Medulla oblongata (tissue), 1 donor: ENCODE measurements around the gene OR51T1.
"Not testable (repeated sequence)": the region's sequence is repeated elsewhere in the genome, so short reads cannot be mapped to it uniquely, and the experiment has no call there.

Source experiments
- DNase-seq: peaks from one replicate; pipeline ENCODE4 v3.0.0-alpha.2; 2015; ENCODE audit errors: extremely low spot score

OR51T1 gene, protein sequence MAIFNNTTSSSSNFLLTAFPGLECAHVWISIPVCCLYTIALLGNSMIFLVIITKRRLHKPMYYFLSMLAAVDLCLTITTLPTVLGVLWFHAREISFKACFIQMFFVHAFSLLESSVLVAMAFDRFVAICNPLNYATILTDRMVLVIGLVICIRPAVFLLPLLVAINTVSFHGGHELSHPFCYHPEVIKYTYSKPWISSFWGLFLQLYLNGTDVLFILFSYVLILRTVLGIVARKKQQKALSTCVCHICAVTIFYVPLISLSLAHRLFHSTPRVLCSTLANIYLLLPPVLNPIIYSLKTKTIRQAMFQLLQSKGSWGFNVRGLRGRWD

DNA sequence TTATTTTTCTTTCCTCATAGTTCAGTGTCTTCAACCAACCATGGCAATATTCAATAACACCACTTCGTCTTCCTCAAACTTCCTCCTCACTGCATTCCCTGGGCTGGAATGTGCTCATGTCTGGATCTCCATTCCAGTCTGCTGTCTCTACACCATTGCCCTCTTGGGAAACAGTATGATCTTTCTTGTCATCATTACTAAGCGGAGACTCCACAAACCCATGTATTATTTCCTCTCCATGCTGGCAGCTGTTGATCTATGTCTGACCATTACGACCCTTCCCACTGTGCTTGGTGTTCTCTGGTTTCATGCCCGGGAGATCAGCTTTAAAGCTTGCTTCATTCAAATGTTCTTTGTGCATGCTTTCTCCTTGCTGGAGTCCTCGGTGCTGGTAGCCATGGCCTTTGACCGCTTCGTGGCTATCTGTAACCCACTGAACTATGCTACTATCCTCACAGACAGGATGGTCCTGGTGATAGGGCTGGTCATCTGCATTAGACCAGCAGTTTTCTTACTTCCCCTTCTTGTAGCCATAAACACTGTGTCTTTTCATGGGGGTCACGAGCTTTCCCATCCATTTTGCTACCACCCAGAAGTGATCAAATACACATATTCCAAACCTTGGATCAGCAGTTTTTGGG is at the start of gene OR51T1:
Gene OR51T1, plus strand, starts transcription at position 41 of the 641 bp plus-strand sequence. Its CDS starts 0 bp downstream, at position 41.
- no peak for DNase-seq

DNA sequence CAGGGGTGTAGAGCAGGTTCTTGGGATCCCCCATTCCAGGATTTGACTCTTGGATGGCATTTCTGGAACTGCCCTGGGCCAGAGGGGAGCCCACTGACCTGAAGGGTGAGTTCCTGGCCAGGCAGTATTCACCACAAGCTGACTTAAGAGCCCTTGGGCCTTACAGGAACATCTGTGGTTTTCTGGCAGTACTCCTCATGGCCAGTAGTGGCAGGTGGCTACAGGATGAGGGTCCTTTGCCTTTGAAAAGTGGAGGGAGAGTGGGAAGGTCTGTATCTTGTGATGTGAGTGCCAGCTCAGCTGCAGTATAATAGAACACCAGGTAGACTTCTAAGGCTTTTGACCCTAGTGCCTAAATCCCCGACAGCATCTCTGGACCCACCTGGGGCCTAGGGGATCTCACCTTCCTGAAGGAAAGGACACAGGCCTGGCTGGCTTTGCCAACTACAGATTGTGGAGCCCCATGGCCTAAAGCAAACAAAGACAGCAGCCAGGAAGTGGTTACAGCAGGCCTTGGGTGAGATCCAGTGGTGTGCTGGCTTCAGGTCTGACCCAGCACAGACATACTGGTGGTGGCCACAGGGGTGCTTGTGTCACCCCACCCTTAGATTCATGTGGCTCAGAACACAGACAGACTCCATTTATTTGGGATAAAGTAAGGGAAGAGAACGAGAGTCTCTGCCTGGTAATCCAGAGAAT is 41.7 kb upstream of the OR51T1 start:
- DNase-seq: no peak

DNA sequence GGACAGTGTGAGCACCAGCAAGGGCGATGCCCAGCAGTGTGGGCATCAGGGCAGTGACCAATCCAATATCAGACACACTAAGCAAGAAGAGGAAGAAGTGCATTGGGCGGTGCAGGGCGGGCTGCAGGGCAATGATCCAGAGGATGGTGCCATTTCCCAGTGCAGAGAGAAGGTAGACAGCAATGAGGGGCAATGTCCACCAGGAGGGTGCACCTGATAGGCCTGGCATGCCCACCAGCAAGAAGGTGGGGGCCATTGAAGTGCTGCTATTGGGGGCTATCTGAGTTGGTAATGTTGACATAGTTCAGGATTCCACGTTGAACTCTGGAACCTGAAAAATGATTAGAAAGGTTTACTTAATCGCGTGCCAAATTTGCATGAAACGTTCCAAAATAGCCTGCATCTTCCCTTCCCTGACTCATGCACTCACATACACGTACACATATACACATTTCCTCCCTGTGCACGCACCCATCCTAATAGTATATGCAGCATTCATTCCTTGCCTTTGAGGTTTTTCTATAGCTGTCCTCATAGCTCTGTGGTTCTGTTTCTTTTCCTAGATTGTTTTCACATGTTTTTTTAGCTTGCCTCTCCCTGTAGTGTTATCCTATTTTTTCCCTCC is 32.7 kb upstream of the OR51T1 start, which contains the start of gene OR51S1:
Gene OR51S1, minus strand, starts transcription at position 301 of the 625 bp plus-strand sequence. Its CDS starts 0 bp downstream, at position 301.
- no peak for DNase-seq

DNA sequence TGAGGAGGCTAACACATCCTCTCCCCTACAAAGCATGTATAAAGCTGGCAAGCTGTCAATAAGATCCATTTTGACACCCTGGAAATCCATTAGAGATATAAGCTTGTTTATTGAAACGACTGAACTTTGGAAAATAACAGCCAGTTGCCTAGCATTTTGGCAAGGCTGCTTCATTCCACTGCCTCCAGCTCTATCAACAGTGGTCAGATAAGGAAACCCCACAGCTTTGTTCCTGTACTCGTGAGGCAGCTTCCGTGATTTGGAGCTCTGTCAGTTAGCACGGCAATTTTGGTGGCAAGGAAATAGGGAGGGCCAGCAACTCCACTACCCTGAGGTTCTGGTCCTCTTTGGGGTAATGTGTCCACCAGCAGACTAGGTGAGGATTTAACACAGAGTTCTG is 30.7 kb upstream of the OR51T1 start:
- no peak for DNase-seq

DNA sequence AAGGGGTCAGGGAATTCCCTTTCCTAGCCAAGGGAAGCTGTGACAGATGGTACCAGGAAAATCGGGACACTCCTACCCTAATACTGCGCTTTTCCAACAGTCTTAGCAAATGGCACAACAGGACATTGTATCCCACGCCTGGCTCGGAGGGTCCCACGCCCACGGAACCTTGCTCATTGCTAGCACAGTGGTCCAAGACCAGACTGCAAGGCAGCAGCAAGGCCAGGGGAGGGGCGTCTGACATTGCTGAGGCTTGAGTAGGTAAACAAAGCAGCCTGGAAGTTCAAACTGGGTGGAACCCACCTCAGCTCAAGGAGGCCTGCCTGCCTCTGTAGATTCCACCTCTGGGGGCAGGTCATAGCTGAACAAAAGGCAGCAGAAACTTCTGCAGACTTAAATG is 27.4 kb upstream of the OR51T1 start:
- DNase-seq: not testable (repeated sequence)

DNA sequence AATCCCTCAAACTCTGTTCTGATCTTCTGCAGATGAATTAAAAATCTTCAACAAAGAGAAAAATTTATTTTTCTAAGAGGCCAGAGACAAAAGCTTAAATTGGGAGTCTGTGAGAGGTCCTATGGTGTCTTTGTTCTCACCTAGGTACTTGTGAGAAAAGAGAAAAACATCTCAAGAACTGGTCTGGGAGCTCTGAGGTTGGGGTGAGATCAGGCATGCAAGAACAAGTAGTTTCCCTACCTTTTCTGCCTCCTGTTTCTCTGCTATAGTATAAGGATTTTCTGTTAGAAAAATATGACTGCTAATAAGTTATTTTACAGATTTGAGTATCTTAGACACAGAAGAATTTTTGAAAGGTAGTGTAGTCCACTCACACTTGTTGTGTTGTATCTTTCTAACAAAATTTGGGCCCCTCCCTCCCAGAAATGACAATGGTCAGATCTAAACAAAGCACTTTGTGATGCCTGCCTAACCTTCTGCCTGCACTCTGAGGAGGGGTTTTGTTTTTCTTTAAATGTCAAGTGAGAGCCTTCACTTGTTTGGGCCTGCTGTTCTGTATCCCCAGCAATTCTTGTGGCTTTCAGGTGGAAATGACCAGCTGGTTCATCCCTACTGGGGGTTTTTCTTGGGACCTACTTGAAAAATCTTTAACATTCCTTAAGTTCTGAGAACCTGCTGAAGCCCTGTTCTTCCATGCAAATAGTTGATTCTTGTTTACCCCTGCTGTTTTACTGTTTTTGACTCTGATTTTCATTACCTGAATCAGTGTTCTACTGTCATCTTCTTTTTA is 19.1 kb upstream of the OR51T1 start:
- no peak for DNase-seq

DNA sequence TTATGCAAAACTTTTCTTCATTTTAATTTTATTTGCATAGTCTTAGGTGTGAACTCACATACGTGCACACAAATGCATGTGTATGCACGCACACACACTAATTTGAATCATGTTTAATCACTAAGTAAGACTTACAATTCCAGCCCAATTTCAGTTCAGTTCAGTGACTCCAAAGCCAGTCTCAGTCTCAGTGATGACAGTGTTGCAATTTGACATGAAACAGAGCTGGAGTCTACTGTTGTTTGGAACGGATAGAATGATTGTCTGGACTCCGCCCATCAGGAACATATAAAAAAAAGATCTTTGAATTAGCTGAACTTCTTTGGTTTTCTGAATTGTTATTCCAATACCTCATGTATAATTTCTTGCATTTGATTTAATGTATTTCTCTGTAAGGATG is 17.8 kb upstream of the OR51T1 start:
- DNase-seq: no peak

DNA sequence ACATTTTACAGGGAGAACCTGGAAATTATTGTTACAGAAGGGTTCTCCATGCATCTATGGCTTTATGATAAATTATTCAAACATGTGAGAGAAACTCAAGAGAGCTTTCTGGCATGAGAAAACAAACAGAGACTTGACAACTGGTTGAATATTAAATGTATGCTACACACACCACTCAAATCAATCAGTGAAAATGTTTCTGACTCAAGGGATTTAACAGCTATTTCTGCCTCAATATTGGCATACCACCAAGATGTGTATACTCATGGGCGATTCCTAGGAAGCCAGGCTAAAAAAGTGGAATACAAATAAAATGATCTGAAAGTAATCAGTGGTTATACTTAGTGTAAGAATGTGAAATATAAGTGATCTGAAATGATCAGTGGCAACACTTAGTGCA is 15.8 kb upstream of the OR51T1 start:
- no peak for DNase-seq

DNA sequence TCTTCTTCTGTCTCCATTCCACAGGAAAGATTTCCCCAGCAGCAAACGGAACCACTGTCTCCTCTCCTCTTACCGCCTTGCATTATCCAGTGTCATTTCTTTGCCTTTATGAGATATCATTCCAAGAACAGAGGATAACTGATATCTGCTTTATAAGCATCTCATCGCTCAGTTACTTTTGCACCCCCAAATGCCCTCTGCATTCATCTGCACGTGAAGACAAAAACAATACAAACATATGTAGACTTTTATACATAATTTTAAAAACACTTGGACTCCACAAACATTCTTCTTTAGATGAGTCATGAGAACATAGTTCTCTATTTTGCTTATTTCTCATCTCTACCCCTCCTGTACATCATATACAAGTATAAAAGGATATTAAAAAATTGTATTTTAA is 512 bp upstream of the OR51T1 start:
- no peak for DNase-seq

DNA sequence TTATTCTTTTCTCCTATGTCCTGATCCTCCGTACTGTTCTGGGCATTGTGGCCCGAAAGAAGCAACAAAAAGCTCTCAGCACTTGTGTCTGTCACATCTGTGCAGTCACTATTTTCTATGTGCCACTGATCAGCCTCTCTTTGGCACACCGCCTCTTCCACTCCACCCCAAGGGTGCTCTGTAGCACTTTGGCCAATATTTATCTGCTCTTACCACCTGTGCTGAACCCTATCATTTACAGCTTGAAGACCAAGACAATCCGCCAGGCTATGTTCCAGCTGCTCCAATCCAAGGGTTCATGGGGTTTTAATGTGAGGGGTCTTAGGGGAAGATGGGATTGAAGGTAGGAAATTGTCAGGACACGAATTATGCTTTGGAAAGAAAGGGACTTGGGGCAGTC is 843 bp downstream of the OR51T1 start:
- no peak for DNase-seq

DNA sequence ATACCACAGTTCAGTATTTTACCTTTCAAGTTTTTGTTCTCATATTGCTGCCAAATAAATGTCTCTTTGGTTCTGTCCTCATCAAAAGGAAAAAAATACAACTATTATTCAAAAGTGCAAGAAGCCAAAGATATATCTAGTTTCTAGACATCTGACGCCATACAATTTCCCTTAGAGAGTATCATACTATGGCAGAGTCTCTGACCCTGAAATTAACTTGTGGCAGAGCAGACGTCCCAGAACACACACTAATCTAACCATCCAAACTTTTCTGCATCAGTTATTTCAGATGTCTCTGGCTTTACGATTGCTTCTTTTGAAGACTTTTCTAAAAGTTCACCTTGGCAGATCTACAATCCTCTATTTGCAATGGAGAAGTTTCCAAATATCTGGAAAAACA is 2.7 kb downstream of the OR51T1 start:
- DNase-seq: no peak

DNA sequence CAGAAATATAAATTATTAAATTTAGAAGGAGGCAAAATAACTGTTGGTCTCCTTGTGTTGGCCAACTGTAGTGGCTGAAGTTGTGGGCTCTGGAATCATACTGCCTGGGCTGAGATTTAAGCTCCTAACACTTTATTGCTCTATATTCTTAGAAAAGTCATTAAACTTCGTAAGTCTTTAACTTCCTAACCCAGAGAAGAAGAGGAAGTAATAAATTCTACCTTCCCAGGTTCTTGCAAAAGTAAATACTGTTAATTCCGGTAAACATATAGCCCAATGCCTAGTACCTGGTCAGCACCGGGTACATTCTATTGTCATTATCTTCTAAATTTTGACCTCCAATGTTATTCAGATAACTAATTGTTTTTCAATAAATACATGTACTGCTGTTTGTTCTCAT is 4.5 kb downstream of the OR51T1 start:
- no peak for DNase-seq

DNA sequence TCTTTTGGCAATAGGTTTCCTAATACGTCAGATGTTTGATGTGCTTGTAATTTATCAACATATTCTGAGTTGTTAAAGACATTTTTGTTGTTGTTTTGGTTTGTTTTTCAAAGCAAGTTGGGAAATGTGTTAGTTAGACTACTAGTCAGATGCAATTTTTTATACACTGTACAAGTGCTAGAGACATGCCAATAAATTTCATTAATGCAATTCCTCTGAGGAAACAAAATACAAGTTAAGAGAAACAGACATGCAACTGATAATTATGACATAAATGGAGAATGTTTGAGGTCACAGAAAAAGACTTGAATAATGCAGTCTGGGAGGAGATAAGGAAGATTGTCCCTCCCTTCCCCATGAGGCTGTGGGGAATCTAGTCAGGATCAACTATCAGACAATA is 5.9 kb downstream of the OR51T1 start:
- no peak for DNase-seq

DNA sequence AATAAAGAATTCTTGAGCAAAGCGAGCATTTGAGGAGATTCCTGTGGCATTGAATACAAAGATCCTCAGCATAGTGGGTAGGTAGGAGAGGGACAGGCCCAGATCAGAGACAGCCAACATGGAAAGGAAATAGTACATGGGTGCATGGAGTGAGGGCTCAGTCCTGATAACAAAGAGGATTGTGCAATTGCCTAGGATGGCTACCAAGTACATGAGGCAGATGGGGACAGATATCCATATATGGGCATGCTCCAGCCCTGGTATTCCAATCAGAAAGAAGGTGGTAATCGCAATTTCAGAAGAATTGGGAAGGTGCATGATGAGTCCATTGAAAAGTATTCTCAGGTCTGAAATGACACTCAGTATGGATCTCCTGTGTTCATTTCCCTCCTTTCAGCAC is 8.6 kb downstream of the OR51T1 start:
- no peak for DNase-seq

DNA sequence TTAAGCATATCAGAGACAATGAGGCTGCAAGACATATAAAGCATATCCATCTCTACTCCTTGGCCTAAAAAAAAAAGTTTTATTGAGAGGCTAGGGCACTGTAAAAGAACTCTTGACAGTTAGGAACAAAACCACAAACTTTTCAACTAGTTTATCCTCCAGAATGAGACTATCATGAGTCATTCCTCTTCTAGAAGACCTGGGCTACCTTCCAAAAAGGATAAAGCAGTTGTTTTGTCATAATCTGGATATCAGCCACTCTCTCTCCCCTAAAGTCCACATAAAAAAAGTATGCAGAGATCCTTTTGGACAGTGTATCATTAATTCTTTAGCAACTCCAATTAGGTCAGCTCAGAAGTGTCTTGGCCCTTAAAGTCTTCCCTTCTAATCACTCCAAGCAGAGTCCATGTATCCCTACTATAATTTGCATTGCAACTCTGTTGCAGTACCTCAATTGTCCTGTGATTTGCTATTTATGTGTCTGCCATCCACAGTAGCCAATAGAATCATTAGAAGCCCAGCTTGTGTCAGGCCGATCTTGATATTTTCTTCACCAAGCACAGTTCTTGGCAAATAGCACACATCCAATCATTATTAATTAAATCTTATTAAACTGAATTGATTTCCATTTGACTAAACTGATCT is 10.4 kb downstream of the OR51T1 start:
- no peak for DNase-seq

DNA sequence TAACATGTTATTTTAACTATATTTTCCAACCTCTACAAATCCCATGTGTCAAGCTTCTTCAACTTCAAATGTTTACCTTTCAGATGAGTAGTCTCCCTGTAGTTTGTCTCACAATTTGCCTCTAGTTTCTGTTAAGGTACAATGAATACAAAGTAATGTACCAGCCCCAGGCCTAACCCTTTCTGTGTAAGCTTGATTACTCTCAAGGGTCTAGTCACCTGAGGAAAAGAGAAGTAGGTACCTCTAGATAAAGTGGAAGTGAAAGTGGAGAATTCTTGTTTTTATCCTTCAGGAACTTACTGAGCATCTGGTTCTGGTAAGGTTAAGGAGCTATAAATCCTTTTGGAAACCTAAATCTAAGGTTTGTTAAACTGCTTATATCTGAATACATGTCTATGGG is 21.8 kb downstream of the OR51T1 start, which contains the start of gene OR51A7:
Gene OR51A7, plus strand, starts transcription at position 300 of the 400 bp plus-strand sequence. CDS start 3,587 bp downstream, outside the sequence.
- no peak for DNase-seq

DNA sequence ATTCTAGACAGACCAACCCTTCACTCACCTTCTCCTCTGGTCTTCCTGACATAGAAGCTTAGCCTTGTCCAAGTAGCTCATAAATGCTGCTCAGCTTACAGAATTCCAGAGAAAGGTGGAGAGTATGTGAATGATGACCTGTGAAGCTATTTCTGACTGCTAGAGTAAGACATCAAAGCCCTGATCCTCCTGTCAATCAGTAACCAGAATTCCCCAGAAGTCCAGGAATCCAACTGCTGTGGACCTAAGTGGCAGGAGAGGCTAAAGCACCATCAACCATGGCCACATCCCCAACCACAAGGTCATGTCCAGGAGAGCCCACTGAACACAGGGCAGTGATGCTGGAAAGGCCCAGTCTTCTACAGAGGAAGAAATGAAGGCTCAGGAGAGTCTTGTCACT is 34.9 kb downstream of the OR51T1 start:
- DNase-seq: no peak

DNA sequence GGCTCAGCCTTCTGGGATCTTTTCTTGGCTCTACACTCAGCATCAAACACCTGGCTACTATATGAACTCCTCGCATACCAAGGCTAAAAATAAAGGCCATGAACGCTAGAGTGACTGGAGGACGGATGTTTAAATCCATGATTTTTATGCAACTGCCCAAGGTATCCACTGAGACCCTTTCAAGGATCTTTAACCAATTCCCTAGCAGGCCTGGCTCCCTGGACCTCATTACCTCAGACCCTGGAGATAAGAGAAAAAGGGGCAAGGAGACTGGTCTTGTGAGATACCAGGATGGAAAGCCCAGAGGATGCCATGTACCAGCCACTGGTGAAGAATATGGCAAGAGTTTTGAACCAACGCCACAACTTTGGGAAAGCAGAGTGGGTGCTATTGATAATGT is 37.5 kb downstream of the OR51T1 start, which contains the start of gene OR51G2:
Gene OR51G2, minus strand, starts transcription at position 101 of the 400 bp plus-strand sequence. CDS start 3,687 bp downstream, outside the sequence.
- no peak for DNase-seq

DNA sequence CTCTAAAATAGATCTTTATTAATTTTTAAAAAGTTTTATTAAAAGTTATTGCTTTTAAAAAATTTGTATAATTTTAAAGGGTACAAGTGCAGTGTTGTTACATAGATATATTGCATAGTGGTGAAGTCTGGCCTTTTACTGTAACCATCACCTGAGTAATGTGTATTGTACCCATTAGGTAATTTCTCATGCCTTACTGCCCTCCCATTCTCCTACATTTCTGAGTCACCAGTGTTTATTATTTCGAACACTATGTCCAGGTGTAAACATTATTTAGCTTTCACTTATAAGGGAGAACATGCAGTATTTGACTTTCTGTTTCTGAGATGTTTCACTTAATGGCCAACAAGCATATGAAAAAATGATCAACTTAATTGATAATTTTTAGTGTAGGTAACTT is 40.1 kb downstream of the OR51T1 start:
- no peak for DNase-seq

DNA sequence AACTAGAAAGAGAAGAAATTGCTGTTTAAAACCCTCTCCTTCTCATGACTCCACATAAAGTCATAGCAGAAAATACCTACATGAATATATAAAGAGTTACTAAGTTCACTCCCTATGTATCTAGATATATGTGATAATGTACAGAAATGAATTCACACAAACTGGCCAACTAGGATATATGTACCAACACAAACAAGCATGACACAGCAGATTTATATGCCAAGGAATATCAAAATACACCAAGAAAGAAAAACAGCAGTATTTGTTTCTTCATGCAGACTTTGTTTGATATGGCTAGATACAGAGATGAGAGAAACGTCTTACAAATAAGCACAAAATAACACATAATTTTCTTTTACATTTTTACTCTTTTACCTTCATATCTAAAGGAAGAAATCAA is 40.6 kb downstream of the OR51T1 start:
- no peak for DNase-seq

DNA sequence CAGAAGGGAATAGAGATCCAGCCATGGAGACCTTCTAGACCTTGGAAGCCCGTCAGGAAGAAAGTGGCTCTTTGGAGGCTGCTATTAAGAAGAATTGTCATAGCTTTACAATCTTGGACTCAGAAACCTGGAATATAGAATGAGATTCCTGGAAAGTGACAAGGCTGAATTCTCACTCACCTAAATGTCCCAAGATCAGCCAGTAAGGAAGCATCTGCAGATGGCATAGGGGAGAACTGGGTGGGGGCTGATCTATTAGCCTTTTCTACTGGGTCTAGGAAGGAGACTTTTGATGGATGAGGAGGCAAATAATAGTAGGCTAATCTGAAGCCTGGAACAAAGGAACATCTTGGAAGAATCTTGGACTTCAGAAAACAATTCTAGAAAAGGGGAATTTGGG is 42.5 kb downstream of the OR51T1 start, which contains the start of gene OR51G1:
Gene OR51G1, minus strand, starts transcription at position 101 of the 400 bp plus-strand sequence. Its CDS starts 0 bp downstream, at position 101.
- DNase-seq: no peak
